GM23338 (cell line): ENCODE measurements around the gene ATP5PD. TPM values are rescaled to one million over a fixed set of nuclear protein-coding genes. Genes with fewer than 3 reads are reported as not detected.

Source experiments
- ATAC-seq: fragments of 200-7000 bp; cut with Tn5 transposase; 3 replicates; pipeline ENCODE4 v1.9.1; 2020
- DNase-seq: peaks from one replicate; pipeline ENCODE4 v3.0.0-alpha.2; 2015; ENCODE audit warnings: low spot score
- H2AFZ ChIP-seq: fragments of 200-600 bp; sonication (generic); 2 replicates; pipeline ENCODE4 v1.8.0; 2016; ENCODE audit warnings: antibody characterized with exemption, mild to moderate bottlenecking, moderate library complexity
- H3F3A ChIP-seq: fragments of 200-600 bp; sonication (generic); replicated peaks from 2 replicates; pipeline ENCODE4 v1.8.0; 2017; ENCODE audit warnings: antibody characterized with exemption, mixed run types, low read depth
- H3K27ac ChIP-seq: fragments of 200-600 bp; sonication (generic); 2 replicates; pipeline ENCODE4 v1.6.1; 2016; ENCODE audit warnings: low read depth
- H3K27me3 ChIP-seq: fragments of 200-600 bp; sonication (generic); 2 replicates; pipeline ENCODE4 v1.8.0; 2016; ENCODE audit warnings: mild to moderate bottlenecking, mixed run types, moderate library complexity; ENCODE audit not compliant: insufficient read depth
- H3K36me3 ChIP-seq: fragments of 200-600 bp; sonication (generic); 2 replicates; pipeline ENCODE4 v1.8.0; 2016; ENCODE audit warnings: mild to moderate bottlenecking; ENCODE audit not compliant: insufficient read depth
- H3K4me1 ChIP-seq: fragments of 200-600 bp; sonication (generic); 2 replicates; pipeline ENCODE4 v1.8.0; 2016; ENCODE audit warnings: mild to moderate bottlenecking, moderate library complexity; ENCODE audit not compliant: insufficient read depth
- H3K4me2 ChIP-seq: fragments of 200-600 bp; sonication (generic); 2 replicates; pipeline ENCODE4 v1.7.1; 2017; ENCODE audit warnings: mixed run types
- H3K4me3 ChIP-seq: fragments of 200-600 bp; sonication (generic); 2 replicates; pipeline ENCODE4 v1.6.1; 2016; ENCODE audit warnings: mixed run types
- H3K79me2 ChIP-seq: fragments of 200-600 bp; sonication (generic); replicated peaks from 2 replicates; pipeline ENCODE4 v1.8.0; 2017; ENCODE audit warnings: mild to moderate bottlenecking; ENCODE audit not compliant: insufficient read depth
- H3K9me2 ChIP-seq: fragments of 200-600 bp; sonication (generic); 2 replicates; pipeline ENCODE4 v1.8.0; 2017; ENCODE audit not compliant: insufficient read depth
- H4K20me1 ChIP-seq: fragments of 200-600 bp; sonication (generic); replicated peaks from 2 replicates; pipeline ENCODE4 v1.8.0; 2017; ENCODE audit warnings: mild to moderate bottlenecking; ENCODE audit not compliant: insufficient read depth
- H3K27ac Mint-ChIP-seq: 2 replicates; pipeline ENCODE4 v1.8.0; 2020; ENCODE audit warnings: inconsistent platforms, mild to moderate bottlenecking, moderate library complexity, mixed read lengths
- H3K27me3 Mint-ChIP-seq: 3 replicates; pipeline ENCODE4 v1.8.0; 2022; ENCODE audit warnings: low read depth, mild to moderate bottlenecking, moderate library complexity, mixed read lengths, inconsistent platforms; ENCODE audit not compliant: insufficient read depth, poor library complexity
- H3K36me3 Mint-ChIP-seq: 3 replicates; pipeline ENCODE4 v1.8.0; 2021; ENCODE audit warnings: low read depth, mild to moderate bottlenecking, inconsistent platforms, moderate library complexity, mixed read lengths
- H3K4me1 Mint-ChIP-seq: 3 replicates; pipeline ENCODE4 v1.8.0; 2020; ENCODE audit warnings: mild to moderate bottlenecking, inconsistent platforms, mixed read lengths
- H3K4me3 Mint-ChIP-seq: 3 replicates; pipeline ENCODE4 v1.8.0; 2021; ENCODE audit warnings: moderate library complexity, mild to moderate bottlenecking, inconsistent platforms, mixed read lengths
- H3K9me3 Mint-ChIP-seq: 3 replicates; pipeline ENCODE4 v1.8.0; 2020; ENCODE audit warnings: moderate library complexity, mild to moderate bottlenecking, inconsistent platforms, mixed read lengths
- CTCF ChIP-seq, 2 experiments: fragments of 200-600 bp in 1 of 2; sonication (generic) in 1 of 2; conservative IDR thresholded peaks; 2 replicates each; pipeline versions ENCODE4 v1.5.1 to v1.6.1; 2016 to 2017; ENCODE audit warnings: antibody characterized with exemption in 2 of 2, low read depth in 2 of 2, mild to moderate bottlenecking in 2 of 2, moderate library complexity in 1 of 2
- EZH2 ChIP-seq: fragments of 200-600 bp; sonication (generic); IDR thresholded peaks from one replicate; pipeline ENCODE4 v1.8.0; 2017; ENCODE audit warnings: antibody characterized with exemption, mild to moderate bottlenecking, low read depth; ENCODE audit not compliant: unreplicated experiment
- JUNB ChIP-seq: IDR thresholded peaks from one replicate; pipeline ENCODE4 v1.6.1; 2016; ENCODE audit warnings: antibody characterized with exemption; ENCODE audit not compliant: unreplicated experiment
- POLR2AphosphoS5 ChIP-seq: IDR thresholded peaks from 2 replicates; pipeline ENCODE4 v1.6.1; 2016; ENCODE audit warnings: antibody characterized with exemption, low read depth
- ZNF114 ChIP-seq: fragments of 250-450 bp; sonication (Bioruptor Pico); IDR thresholded peaks from 2 replicates; pipeline ENCODE4 v1.5.0; 2020; ENCODE audit warnings: mild to moderate bottlenecking, moderate library complexity
- ZNF331 ChIP-seq: fragments of 250-450 bp; sonication (Bioruptor Pico); IDR thresholded peaks from 2 replicates; pipeline ENCODE4 v1.5.0; 2020; ENCODE audit warnings: low read depth, mild to moderate bottlenecking, moderate library complexity
- polyA plus RNA-seq: library from polyadenylated mRNA; unstranded; fragments of >200 nt; fragmentation: Nextera tagmentation; extraction: Ambion mirVana; gene quantifications from 2 replicates; pipeline ENCODE4 v1.2.1, GENCODE V29; 2016
- total RNA-seq: library from RNA; depleted of rRNA; stranded (reverse); fragments of >200 nt; shearing (Covaris generic); gene quantifications from 2 replicates; pipeline ENCODE4 v1.2.3, GENCODE V29; 2014
- TF ChIP-seq, protein P1 (sequence below): IDR thresholded peaks from one replicate; pipeline ENCODE4 v1.6.1; 2018; ENCODE audit warnings: antibody characterized with exemption; ENCODE audit not compliant: unreplicated experiment

The ATP5PD gene
- total and polyA plus RNA-seq, 2 experiments from 2014 or later, result 244 to 1,144 TPM

DNA sequence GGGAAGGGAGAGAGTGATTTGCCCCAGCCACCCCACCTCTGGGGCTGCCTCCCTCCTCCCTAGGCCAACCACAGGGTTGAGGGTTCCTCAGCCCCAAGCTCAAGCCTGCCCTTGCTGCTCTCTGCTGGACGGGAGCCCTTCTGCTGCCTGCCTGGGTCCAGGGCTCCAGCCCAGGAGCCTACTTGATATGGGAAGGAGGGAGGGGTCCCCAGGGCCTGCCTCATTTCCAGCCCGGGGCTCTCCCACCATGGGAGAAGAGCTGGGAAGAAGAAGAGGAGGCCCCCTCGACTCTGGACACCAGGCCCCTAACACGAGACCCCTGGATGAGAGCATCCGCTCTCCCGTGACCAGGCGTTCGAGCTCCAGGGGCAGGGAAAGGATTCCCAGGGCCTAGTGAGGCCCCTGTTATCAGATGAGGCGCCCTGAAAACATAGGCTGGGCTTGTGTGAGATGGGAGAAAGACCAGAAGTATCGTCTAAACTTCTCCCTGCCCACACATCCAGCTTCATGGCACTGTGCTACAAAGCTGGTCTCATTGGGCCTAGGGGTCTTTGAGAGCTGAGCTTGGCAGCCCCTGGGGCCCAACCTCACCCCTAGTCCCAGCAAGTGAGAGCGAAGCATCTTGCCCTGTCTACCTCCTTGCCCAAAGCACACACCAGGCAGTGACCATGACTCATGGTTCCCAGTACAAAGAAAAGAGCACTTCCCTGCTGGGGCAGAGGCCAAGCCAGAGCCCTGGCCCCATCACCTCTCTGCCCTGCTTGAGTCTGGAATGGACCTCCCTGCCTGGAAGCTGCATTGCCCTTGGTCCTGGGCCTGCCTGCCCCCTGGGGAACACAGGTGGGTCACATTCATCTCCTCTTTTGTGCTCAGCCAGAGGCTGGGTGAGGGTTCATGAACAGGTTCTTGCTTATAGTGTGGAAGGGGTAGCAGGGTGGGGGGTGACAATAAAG lies 42.0 kb upstream of the ATP5PD start:
- no peaks in the 10 kb centered on the region; the same call in 2 of the 3 replicates for H3K36me3 Mint-ChIP-seq
- H3K36me3 ChIP-seq, result no peaks in the 10 kb centered on the region
- H2AFZ ChIP-seq, result peak overlapping the region; percentile 69; the same call in 1 of the 2 replicates
- TF ChIP-seq CTCF (conservative IDR thresholded peaks at IDR 0.05; ENCODE audit: low read depth in 2 of 2), result 0 out of 4 replicates have a peak, but pooled peaks of 1 of the 2 experiments have one; percentile 14
- TF ChIP-seq JUNB, result no peak
- TF ChIP-seq, protein P1, sequence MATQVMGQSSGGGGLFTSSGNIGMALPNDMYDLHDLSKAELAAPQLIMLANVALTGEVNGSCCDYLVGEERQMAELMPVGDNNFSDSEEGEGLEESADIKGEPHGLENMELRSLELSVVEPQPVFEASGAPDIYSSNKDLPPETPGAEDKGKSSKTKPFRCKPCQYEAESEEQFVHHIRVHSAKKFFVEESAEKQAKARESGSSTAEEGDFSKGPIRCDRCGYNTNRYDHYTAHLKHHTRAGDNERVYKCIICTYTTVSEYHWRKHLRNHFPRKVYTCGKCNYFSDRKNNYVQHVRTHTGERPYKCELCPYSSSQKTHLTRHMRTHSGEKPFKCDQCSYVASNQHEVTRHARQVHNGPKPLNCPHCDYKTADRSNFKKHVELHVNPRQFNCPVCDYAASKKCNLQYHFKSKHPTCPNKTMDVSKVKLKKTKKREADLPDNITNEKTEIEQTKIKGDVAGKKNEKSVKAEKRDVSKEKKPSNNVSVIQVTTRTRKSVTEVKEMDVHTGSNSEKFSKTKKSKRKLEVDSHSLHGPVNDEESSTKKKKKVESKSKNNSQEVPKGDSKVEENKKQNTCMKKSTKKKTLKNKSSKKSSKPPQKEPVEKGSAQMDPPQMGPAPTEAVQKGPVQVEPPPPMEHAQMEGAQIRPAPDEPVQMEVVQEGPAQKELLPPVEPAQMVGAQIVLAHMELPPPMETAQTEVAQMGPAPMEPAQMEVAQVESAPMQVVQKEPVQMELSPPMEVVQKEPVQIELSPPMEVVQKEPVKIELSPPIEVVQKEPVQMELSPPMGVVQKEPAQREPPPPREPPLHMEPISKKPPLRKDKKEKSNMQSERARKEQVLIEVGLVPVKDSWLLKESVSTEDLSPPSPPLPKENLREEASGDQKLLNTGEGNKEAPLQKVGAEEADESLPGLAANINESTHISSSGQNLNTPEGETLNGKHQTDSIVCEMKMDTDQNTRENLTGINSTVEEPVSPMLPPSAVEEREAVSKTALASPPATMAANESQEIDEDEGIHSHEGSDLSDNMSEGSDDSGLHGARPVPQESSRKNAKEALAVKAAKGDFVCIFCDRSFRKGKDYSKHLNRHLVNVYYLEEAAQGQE, result no peak
- TF ChIP-seq ZNF331, result no peak
- no peak for TF ChIP-seq POLR2AphosphoS5
- no peak for TF ChIP-seq EZH2
- TF ChIP-seq ZNF114 (CRISPR knock-in tag), result no peak
- H3K4me1 Mint-ChIP-seq, result peaks cover 56% of the 10 kb centered on the region
- peaks cover 39% of the 10 kb centered on the region for H3K4me1 ChIP-seq
- H3K79me2 ChIP-seq, result peaks cover 11% of the 10 kb centered on the region
- peak; percentile 37 for DNase-seq
- ATAC-seq, result peak; percentile 36
- no peaks in the 10 kb centered on the region for H3K9me2 ChIP-seq
- H3K9me3 Mint-ChIP-seq, result no peaks in the 10 kb centered on the region; the same call in 2 of the 3 replicates
- H3K4me3 ChIP-seq, result peak overlapping the region; percentile 91
- H3K4me2 ChIP-seq, result peak overlapping the region; percentile 96
- H3K4me3 Mint-ChIP-seq, result peak overlapping the region; percentile 84
- no peaks in the 10 kb centered on the region for H4K20me1 ChIP-seq
- H3K27ac ChIP-seq, result peak overlapping the region; percentile 97
- H3F3A ChIP-seq, result peaks cover 39% of the 10 kb centered on the region
- H3K27me3 Mint-ChIP-seq, result peaks cover 27% of the 10 kb centered on the region
- no peaks in the 10 kb centered on the region for H3K27me3 ChIP-seq
- peak overlapping the region; percentile 93 for H3K27ac Mint-ChIP-seq
